ENCODE data around the gene ARRDC5. TPM values are rescaled to one million over a fixed set of nuclear protein-coding genes. Genes with fewer than 3 reads are reported as not detected.

Gene ARRDC5
- total RNA-seq, 4 donors from 2014 or later, result 0.44 to 0.90 (median 0.63) TPM; not detected in 1

- DNase-seq (ENCODE audit: low spot score in 2 of 2), result no peak
- H3K36me3 ChIP-seq, result no peaks in the 10 kb centered on the region
- no peak overlapping the region for H3K4me3 ChIP-seq
- H3K27ac ChIP-seq, result peak overlapping the region; percentile 58 to 89 (median 78)
- H3K4me1 ChIP-seq, result peaks cover 0 to 20% (median 7%) of the 10 kb centered on the region in 4 donors
- H3K9me3 ChIP-seq, result no peaks in the 10 kb centered on the region
- peaks cover 0 to 11% of the 10 kb centered on the region in 2 donors for H3K27me3 ChIP-seq
- TF ChIP-seq POLR2A (IDR thresholded peaks at IDR 0.05) (no peak), EP300 (IDR thresholded peaks at IDR 0.05) (no peak), CTCF (IDR thresholded peaks at IDR 0.05) (no peak)
- 91 to 92% methylated on average over 11 of the region's 11 CpGs for WGBS, 2 donors
These were observed 23.7 kb downstream of the ARRDC5 start for GRCh38 chr19:4879041-4879440.

DNA sequence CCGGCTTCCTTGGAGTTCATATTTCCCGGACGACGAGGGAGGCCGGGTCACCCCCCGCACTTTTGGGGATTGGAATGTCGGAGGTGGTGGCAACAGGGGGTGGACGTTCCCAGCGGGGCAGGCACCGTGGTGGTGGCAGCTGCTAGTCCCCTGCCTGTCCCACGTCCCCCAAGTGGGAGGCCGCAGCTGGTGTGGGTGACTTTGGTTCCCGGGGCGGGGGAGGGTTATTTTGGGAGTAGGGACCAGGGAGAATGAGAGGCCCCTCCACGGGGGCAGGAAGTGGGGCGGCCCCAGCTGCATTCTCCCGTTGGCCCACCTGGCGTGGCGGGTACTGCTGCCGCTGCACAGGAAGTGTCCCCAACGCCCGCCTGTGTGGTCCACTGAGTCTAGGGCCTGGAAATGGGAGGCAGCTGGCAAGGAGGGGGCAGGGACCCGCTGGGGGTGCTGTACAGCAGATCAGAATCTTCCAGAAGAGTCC lies 24.2 kb downstream of the ARRDC5 start:
- H3K9me3 ChIP-seq, result no peaks in the 10 kb centered on the region
- DNase-seq (ENCODE audit: low spot score in 2 of 2), result no peak
- H3K4me3 ChIP-seq, result no peak overlapping the region
- peak overlapping the region; percentile 58 to 89 (median 78) for H3K27ac ChIP-seq
- WGBS, 2 donors, result 31 to 32% methylated on average over 21 to 23 of the region's 23 CpGs
- H3K4me1 ChIP-seq, result peaks cover 0 to 20% (median 7%) of the 10 kb centered on the region in 4 donors
- no peaks in the 10 kb centered on the region for H3K36me3 ChIP-seq
- peak in 1 of 2 donors; percentile 25 for TF ChIP-seq EP300 (IDR thresholded peaks at IDR 0.05)
- peak in 1 of 5 experiments; percentile 2 for TF ChIP-seq CTCF (IDR thresholded peaks at IDR 0.05)
- no peak for TF ChIP-seq POLR2A (IDR thresholded peaks at IDR 0.05)
- H3K27me3 ChIP-seq, result peaks cover 0 to 11% of the 10 kb centered on the region in 2 donors

GRCh38 chr19:4877753-4878490 lies 24.8 kb downstream of the ARRDC5 start:
- no peak for TF ChIP-seq POLR2A (IDR thresholded peaks at IDR 0.05)
- peak in 1 of 5 experiments; percentile 3 for TF ChIP-seq CTCF (IDR thresholded peaks at IDR 0.05)
- TF ChIP-seq EP300 (IDR thresholded peaks at IDR 0.05), result peak; percentile 20 to 85
- Histone ChIP-seq H3K27ac (peak overlapping the region; percentile 58 to 89 (median 78)), H3K4me3 (no peak overlapping the region), H3K9me3 (no peaks in the 10 kb centered on the region), H3K27me3 (peaks cover 0 to 11% of the 10 kb centered on the region in 2 donors), H3K4me1 (peaks cover 0 to 20% (median 7%) of the 10 kb centered on the region in 4 donors), H3K36me3 (no peaks in the 10 kb centered on the region)
- peak in 1 of 2 donors; percentile 21 for DNase-seq (ENCODE audit: low spot score in 2 of 2)
- WGBS, 2 donors, result 25 to 41% methylated on average over 20 to 26 of the region's 30 CpGs

GRCh38 chr19:4873930-4874329 lies 28.8 kb downstream of the ARRDC5 start:
- H3K27ac ChIP-seq, result peak overlapping the region in 1 of 4 donors; percentile 56
- no peak for DNase-seq (ENCODE audit: low spot score in 2 of 2)
- TF ChIP-seq POLR2A (IDR thresholded peaks at IDR 0.05), result no peak
- no peak for TF ChIP-seq CTCF (IDR thresholded peaks at IDR 0.05)
- TF ChIP-seq EP300 (IDR thresholded peaks at IDR 0.05), result no peak
- peaks cover 0 to 15% (median 7%) of the 10 kb centered on the region in 4 donors for H3K4me1 ChIP-seq
- H3K27me3 ChIP-seq, result peaks cover 0 to 11% of the 10 kb centered on the region in 2 donors
- H3K9me3 ChIP-seq, result no peaks in the 10 kb centered on the region
- no peak overlapping the region for H3K4me3 ChIP-seq
- H3K36me3 ChIP-seq, result no peaks in the 10 kb centered on the region
- 87 to 90% methylated on average over 3 of the region's 3 CpGs for WGBS, 2 donors

GRCh38 chr19:4871711-4872110 lies 31.0 kb downstream of the ARRDC5 start:
- no peak for TF ChIP-seq EP300 (IDR thresholded peaks at IDR 0.05)
- no peak for TF ChIP-seq CTCF (IDR thresholded peaks at IDR 0.05)
- TF ChIP-seq POLR2A (IDR thresholded peaks at IDR 0.05), result no peak
- H3K36me3 ChIP-seq, result no peaks in the 10 kb centered on the region
- WGBS, 2 donors, result 68 to 83% methylated on average over 6 of the region's 6 CpGs
- H3K9me3 ChIP-seq, result no peaks in the 10 kb centered on the region
- DNase-seq (ENCODE audit: low spot score in 2 of 2), result no peak
- no peak overlapping the region for H3K27ac ChIP-seq
- H3K4me1 ChIP-seq, result peaks cover 0 to 11% (median 4%) of the 10 kb centered on the region in 4 donors
- H3K4me3 ChIP-seq, result no peak overlapping the region
- H3K27me3 ChIP-seq, result no peaks in the 10 kb centered on the region

All from tibial nerve (tissue), 4 donors.